ENCODE results near the gene GRIA2.
"Not testable (repeated sequence)": the region's sequence is repeated elsewhere in the genome, so short reads cannot be mapped to it uniquely, and the experiment has no call there.

Gene GRIA2

DNA sequence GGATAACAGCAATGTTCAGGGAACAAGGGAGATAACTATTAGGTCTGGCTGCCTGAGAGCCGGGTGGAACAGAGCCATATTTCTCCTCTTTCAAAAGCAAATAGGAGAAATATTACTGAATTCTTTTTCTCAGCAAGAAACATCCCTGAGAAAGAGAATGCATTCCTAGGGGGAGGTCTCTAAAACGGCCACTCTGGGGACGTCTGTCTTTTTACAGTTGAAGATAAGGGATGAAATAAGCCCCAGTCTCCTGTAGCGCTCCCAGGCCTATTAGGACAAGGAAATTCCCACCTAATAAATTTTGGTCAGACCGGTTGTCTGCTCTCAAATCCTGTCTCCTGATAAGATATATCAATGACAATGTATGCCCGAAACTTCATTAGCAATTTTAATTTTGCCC lies 37.6 kb downstream of the GRIA2 start:
- DNase-seq (ENCODE audit: low spot score), result not testable (repeated sequence)

- DNase-seq (ENCODE audit: low spot score), result no peak
Measured at GRCh38 chr4:157265281-157265680, 44.8 kb downstream of the GRIA2 start.

GRCh38 chr4:157270108-157270507 lies 49.6 kb downstream of the GRIA2 start:
- DNase-seq (ENCODE audit: low spot score), result no peak

DNA sequence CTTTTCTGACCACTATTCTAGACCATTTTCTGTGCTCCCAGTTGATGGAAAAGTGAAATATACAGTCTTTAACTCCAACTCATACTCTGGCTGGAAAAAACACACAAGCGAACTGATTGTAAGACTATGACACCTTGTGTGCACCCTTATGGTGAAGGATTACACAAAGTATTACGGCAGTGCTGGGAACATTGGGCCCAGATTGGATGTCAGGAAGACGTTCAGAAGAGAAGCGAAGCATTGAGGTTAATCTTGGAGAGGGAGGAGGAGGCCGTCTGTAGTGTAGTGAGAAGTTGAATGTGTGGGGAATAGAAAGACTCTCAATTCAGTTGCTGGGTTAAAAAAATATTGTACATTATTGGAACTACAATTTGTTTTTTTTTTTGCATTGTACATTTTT lies 50.0 kb downstream of the GRIA2 start:
- no peak for DNase-seq (ENCODE audit: low spot score)

DNA sequence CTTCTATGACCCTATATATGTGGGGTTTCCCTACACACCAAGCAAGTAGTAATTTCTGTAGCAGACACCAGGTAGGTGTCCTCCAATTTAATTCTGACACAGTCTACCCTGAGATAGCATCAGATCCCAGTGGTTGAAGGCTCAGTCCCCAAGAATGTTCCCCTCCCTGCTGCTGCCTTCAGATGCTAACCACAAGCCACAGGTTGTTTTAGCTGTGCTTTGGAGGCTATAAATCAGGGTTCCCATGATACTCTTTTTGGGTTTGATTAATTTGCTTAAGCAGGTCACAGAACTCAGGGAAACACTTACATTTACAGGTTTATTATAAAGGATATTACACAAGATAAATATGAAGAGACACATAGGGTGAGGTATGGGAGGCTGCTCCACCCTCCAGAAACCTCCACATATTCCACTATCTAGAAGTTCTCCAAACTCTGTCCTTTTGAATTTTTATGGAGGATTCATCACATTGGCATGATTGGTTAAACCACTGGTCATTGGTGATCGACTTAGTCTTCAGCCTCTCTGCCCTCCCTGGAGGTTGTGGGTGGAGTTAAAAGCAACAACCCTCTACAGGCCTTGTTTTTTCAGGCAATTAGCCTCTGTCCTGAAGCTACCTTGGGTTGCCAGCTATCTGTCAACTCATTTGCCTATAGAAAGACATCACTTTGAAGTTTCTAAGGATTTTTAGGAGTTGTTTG lies 50.8 kb downstream of the GRIA2 start:
- DNase-seq (ENCODE audit: low spot score), result peak; percentile 7

DNA sequence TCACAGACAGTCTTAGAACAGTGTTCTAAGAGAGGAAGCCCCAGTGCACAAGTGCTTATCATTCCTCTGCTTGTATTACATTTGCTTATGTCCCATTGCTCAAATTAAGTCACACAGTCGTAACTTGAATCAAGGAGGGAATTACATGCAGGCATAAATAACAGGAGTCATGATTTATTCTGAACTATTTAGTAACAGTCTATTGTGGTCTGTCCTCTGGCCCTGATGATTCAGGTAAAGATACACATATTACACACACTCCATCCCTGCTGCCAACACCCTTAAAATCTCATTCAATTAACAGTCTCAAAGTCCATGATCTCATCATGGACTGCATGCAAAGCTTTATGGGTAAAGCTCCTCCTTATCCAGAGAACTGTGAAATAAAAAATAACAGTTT lies 60.1 kb downstream of the GRIA2 start:
- DNase-seq (ENCODE audit: low spot score), result no peak

DNA sequence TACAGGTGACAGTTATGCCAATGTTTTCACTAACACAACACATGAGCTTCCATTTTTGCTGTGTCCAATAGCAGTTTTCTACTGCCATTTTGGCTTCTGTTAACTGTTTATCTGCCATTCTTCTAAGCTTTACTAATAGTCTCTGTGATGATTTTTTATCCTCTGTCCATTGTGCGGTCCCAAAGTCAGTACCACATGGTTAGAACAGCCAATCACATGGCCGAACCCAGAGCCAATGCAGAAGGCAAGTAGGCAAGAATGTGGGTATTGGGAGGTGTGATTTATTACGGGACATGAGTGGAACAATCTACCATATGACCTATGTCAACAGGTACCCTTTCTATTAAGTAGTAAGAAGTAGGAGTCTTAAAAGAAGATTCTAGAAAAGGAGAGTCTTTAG lies 61.5 kb downstream of the GRIA2 start:
- DNase-seq (ENCODE audit: low spot score), result no peak

DNA sequence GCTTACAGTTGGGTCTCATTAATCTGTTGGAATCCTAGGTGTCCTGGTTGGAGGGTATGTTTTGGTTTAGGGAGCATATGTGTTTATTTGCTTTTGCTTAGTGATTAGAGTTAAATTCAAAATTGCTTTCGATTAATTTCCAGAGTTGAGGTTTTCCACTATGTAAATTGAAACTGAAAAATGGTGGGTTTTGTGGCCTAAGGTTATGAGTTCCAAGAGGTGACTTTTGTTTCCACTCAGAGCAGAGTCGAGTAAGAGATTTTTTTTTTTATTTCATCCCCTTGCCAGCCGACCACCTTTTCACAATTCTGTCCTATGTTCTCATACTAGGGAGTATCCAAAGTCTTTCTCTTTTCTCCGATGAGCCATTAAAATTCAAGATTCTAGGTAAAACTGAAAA lies 66.9 kb downstream of the GRIA2 start:
- no peak for DNase-seq (ENCODE audit: low spot score)

GRCh38 chr4:157290622-157291021 lies 70.1 kb downstream of the GRIA2 start:
- DNase-seq (ENCODE audit: low spot score), result no peak

DNA sequence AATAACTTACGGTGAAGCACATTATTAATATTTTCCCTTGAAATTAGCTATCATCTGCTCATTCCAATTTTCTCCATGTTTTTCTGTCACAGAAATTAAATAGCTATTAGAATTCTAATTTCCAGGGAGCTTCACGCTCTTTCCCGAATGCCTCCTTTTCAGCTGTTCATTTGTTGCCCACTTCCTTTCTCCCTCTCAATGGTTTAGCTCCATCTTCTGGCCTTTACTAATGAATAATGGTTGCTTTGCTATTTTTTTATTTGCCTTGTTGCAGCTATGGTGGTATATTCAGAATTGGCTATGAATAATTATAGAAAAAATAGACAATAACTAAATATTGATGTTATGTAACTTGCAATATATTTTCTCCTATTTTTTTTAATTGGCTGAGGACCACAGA lies 70.5 kb downstream of the GRIA2 start:
- DNase-seq (ENCODE audit: low spot score), result peak; percentile 12

DNA sequence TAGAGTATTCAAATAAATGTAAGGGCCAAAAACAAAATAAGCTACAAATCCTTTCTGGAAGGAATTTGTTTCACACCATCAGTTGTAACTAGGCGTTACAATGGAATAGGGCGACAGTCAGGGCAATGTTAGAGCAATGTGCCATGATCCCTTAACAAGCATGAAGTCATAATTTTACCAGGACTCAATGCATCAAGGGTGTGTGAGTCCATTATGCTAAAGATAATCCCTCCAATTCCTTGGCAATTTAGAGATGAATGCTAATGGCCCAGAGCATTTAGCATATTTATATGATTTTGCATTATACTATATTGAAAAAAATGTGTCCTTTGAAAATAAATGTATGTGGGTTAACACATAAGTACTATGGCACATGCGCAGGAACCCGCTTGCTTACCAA lies 73.1 kb downstream of the GRIA2 start:
- no peak for DNase-seq (ENCODE audit: low spot score)

- no peak for DNase-seq (ENCODE audit: low spot score)
Measured at GRCh38 chr4:157294575-157294974, 74.0 kb downstream of the GRIA2 start.

GRCh38 chr4:157300701-157301100 lies 80.2 kb downstream of the GRIA2 start:
- DNase-seq (ENCODE audit: low spot score), result no peak

DNA sequence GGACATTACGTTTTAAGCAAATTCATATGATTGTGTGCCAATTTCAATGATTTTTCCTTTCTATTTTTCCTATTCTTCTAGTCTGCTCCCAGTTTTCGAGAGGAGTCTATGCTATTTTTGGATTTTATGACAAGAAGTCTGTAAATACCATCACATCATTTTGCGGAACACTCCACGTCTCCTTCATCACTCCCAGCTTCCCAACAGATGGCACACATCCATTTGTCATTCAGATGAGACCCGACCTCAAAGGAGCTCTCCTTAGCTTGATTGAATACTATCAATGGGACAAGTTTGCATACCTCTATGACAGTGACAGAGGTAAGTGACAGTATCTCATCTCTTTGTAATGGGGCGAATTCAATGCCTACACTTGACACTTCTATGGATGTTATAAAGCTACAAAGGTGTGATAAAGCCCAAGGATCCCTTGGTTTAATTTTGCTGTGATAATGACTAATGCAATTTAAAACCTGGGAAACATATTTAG lies 83.0 kb downstream of the GRIA2 start:
- no peak for DNase-seq (ENCODE audit: low spot score)

DNA sequence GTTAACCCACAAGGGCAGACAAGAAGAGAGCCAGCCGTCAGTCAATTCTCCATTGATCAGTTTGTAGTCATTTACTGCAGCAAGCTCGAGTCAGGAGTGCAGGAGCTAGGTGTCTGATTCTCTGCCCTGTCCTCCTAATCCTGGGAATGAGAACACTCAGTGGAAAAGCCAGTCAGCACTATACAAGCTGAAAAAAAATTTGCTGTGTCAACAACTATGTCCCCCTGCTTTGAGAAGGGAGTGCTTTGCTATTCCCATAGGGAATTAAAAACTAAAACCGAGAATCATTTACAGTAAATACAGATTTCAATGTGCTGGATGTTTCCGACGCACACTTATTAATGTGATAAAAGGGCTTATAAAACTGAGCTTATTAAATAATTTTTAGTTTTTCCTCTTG lies 84.2 kb downstream of the GRIA2 start:
- no peak for DNase-seq (ENCODE audit: low spot score)

DNA sequence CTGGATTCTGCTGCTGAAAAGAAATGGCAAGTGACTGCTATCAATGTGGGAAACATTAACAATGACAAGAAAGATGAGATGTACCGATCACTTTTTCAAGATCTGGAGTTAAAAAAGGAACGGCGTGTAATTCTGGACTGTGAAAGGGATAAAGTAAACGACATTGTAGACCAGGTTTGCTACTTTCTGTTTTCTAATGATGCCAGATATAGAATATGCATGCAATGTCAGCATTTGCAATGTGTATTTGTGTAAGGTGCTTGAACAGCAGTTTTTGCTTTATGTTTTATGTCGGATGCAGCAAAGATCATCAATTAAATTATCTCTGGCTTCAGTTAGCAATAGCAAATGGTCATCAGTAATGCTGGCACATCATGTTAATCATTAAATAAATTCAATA lies 92.2 kb downstream of the GRIA2 start:
- DNase-seq (ENCODE audit: low spot score), result no peak

- no peak for DNase-seq (ENCODE audit: low spot score)
Measured at GRCh38 chr4:157314906-157315305, 94.4 kb downstream of the GRIA2 start.

- no peak for DNase-seq (ENCODE audit: low spot score)
Measured at GRCh38 chr4:157315968-157316367, 95.4 kb downstream of the GRIA2 start.

DNA sequence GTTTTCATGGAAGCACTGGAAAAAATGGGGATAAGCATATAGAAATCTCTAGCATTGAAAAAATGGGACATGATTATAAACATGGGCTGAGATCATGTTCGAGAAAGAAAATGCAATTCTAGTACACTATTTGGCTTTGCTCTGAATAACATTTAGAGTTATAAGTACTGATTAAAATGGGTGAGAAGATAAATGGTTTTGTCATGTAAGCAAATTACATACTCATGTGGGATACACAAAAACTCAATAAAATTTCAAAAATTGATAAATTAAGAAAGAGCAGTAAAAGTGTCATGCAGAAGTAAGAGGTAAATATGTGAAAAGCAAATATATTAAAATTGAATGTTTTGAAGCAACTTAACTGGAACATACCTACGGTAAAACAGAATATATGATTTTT lies 99.6 kb downstream of the GRIA2 start:
- DNase-seq (ENCODE audit: low spot score), result no peak

- DNase-seq (ENCODE audit: low spot score), result no peak
Measured at GRCh38 chr4:157327666-157328065, 107.1 kb downstream of the GRIA2 start.

DNA sequence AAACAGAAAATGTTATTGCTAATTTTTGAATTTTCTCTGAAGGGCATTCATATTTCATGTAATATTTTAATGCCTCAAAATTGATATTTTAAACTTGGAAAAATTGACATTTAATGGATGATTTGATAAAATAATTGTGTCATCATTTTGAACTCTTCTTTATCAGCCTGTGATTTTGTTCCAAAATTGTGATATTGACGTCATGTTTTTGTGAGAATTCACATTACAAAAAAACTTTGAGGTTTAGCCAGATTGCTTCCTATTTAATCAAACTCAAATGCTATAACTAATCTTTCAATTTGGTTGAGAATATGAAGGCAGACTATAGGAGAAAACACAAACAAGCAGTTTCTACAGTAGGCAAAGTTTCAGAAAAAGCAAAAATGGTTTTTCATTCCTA lies 137.4 kb downstream of the GRIA2 start:
- no peak for DNase-seq (ENCODE audit: low spot score)

GRCh38 chr4:157358439-157358838 lies 137.9 kb downstream of the GRIA2 start:
- DNase-seq (ENCODE audit: low spot score), result no peak

DNA sequence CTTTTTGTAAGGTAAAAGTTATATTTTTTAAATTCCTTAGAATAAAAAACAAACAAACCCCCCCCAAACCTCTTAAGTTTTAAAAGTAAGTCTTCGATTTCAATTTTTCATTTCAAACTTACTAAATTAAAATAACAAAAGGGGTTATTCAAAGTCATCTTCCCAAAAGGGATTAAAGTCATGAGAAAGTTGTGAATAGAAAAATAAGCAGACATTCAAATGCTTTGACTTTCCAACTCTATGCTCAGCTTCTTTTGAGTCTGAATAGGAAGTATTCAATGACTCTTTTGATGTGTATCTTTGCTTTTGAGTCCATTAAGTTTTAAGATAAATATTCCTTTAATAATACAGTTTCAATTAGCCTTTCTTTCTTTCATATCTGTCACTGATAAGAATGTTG lies 138.3 kb downstream of the GRIA2 start:
- no peak for DNase-seq (ENCODE audit: low spot score)

DNA sequence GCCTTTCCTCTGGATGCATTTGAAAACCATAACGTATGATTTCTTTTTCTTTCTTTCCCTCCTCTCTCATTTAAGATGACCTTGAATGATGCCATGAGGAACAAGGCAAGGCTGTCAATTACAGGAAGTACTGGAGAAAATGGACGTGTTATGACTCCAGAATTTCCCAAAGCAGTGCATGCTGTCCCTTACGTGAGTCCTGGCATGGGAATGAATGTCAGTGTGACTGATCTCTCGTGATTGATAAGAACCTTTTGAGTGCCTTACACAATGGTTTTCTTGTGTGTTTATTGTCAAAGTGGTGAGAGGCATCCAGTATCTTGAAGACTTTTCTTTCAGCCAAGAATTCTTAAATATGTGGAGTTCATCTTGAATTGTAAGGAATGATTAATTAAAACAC lies 142.8 kb downstream of the GRIA2 start:
- no peak for DNase-seq (ENCODE audit: low spot score)

Data from AG20443 (cell line).